ENCODE measurements around the gene GALM.
"Not testable (repeated sequence)": the region's sequence is repeated elsewhere in the genome, so short reads cannot be mapped to it uniquely, and the experiment has no call there.

GALM gene

DNA sequence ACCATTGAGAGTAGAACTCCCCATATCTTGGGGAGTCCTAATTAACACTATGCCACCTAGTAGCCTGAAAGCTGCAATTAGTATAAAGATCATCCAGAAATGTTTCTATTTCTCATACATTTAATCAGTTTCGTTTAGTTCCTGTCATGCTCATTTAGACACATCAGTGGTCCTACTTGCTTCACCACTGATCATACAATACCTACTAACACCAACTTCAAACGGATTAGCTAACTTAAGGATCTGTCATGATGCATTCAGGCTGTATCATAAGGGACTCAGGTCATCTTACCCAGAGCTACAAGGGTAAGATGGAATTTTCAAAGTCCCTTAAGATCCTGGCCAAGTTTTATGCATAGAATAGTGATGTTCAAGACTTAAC lies 78.5 kb downstream of the GALM start:
- no peak for DNase-seq

- DNase-seq = no peak
Observed at GRCh38 chr2:38745267-38745666, 79.4 kb downstream of the GALM start.

- DNase-seq = no peak
Observed at GRCh38 chr2:38747007-38747424, 81.1 kb downstream of the GALM start.

DNA sequence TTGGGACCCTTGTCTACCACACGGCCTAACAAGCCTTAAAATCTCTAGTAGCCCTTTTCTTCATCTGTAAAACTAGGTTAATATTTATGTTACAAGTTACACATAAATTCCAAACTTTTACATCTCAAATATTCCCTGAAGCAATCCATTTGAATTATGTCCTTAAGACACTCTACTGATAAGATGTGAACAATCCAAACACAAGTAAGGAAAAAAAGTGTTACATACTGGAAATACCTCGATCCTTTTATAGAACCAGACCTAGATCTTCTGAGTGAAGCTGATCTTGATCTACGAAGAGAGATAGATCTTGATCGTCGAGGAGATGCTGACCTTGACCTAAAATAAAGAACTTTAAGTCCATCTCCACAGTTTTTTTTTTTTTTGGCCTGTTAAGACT lies 81.9 kb downstream of the GALM start:
- no peak for DNase-seq

DNA sequence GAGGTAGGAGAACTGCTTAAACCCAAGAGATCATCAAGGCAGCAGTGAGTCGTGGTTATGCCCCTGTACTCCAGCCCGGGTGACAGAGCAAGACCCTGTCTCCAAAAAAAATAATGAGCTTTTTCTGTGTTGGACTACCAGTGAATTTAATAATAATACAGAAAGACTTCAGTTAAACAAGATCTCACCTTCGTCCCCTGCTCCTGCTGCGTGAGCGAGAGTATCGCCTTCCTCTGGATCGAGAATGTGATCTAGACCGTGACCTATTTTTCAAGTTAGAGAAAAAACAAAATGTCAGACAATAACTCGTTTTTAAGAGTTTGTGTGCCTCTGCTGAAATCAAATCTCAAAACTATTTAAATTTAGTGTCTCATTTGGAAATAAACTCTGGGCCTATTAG lies 82.5 kb downstream of the GALM start:
- no peak for DNase-seq

- no peak for DNase-seq
Observed at GRCh38 chr2:38748943-38749804, 83.3 kb downstream of the GALM start.

- peak; percentile 42 for DNase-seq
Observed at GRCh38 chr2:38750011-38750890, 84.3 kb downstream of the GALM start.

DNA sequence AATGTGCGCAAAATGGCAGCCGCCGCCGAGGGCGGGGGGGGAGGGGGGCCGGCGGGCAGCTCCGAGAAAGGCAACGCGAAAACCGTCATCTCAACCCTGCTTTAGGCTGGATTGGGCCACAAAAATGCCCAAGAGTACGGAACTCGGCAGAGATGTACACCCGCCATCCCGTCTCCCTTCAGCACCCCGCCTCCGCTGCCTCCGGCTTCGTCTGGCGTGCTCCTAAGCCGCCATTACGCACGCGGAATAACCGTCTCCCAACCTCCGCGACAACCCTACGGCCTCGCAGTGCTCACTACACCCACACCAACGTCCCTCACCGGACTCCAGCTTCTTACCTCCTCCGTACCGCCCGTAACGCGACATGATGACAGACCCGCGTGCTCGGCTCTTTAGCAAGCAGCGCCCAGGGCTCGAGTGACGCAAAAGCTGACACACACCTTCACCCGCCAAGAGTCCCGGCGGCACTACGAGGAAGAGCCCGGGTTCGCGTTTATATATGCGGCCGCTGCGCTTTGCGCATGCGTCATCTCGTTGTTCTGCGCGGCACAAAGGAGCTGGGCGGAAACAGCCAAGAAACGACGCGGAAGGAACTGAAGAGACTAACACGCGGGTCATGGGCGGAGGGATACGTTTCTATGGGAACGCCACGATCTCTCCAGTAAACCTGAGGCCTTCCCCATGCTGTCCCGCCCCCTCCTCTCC lies 85.1 kb downstream of the GALM start, which contains the start of gene SRSF7:
TSS of gene SRSF7 (minus strand) at position 471 of the 705 bp plus-strand sequence. CDS start at position 366, 105 bp downstream.
- DNase-seq = peak; percentile 98

GRCh38 chr2:38751596-38752410 lies 85.9 kb downstream of the GALM start:
- no peak for DNase-seq

DNA sequence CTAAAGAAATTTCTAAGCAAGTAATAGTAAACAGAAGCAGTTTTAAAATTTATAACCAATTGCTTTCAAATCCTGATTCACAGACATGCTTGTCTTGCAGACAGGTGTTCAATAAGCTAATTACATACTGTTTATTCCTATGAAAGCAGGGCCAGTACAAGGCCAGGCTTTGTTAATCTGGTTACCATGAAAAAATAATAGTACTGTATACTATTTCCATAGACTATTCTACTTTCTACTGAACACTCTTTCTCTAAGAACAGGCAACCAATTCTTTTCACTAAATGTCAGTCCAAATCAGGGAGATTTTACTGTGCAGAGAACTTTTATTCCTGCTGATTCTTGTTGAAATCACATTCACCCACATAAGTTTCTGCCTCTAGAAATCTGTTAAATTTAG lies 88.1 kb downstream of the GALM start:
- DNase-seq = no peak

DNA sequence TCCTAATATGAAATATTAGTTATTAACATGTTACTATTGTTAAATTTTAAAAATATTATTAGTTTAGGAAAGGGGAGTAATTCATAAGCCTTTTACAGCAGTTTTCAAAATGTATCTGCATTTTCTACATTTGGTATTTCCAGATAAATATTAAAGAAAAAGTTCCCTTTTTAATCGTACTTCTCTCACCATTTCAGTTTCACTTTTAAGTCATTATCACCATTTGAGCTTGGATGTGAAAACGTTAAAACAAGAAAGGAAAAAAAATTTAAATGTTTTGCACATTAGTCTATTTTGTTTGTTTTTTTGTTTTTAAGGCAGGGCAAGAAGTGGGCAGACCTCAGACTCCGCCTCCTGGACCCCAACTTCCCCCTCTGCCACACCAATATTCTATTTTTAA lies 88.6 kb downstream of the GALM start:
- DNase-seq = no peak

- DNase-seq = not testable (repeated sequence)
Observed at GRCh38 chr2:38755891-38756290, 90.0 kb downstream of the GALM start.

GRCh38 chr2:38763228-38763627 lies 97.3 kb downstream of the GALM start:
- DNase-seq = no peak

- DNase-seq = no peak
Observed at GRCh38 chr2:38763728-38764127, 97.8 kb downstream of the GALM start.

DNA sequence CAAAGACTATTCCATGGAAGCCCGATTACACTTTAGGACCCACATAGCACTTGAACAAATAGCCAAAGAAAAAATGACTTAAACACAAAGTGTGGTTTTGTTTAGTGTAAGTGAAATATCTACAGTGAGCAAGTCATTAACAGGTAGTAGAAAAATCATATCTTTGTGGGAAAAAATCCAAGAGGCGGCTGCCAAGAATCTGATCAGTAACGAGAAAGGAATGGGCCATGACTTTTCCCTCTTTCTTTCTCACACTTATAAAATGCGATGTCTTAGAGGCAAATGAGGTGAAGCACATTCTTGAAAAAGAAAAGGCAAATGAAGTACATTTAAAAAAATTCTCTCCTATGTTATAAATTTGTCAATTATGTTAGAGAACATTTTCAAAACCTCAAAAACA lies 99.2 kb downstream of the GALM start:
- DNase-seq = no peak

DNA sequence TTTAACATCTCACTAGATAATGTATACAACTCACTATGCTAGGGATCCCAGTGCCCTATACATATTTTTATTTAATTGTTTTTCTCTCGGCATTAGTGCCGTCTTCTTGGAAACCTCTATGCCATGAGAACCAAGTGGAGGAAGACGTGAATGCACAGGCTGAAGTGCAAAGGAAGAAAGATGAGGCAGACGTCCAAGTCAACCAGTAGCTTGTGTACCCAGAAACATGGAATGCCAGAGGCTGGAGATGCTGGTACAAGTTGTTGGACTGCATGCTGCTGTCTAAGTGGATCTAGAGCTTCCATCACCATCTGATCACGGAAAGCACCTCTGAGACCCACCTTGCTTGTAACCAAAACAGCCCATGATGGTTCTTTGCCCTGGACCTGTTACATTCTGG lies 99.6 kb downstream of the GALM start:
- DNase-seq = no peak

GRCh38 chr2:38771632-38772031 lies 105.7 kb downstream of the GALM start:
- DNase-seq = no peak

GRCh38 chr2:38775097-38775920 lies 109.4 kb downstream of the GALM start:
- DNase-seq = no peak

DNA sequence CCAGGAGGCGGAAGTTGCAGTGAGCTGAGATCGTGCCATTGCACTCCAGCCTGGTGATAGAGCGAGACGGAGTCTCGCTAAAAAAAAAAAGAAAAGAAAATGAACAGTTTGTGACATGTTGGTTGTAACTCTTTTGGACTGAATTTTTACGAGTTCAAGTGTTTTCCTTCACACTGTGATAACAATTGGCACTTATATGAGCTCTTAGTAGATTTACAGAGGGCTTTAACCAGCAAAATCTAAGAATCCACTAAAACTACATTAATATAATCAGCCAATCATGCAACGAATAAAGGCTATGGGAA lies 110.0 kb downstream of the GALM start:
- DNase-seq = no peak

GRCh38 chr2:38776531-38776930 lies 110.6 kb downstream of the GALM start:
- no peak for DNase-seq

- no peak for DNase-seq
Observed at GRCh38 chr2:38778687-38779082, 112.8 kb downstream of the GALM start.

- DNase-seq = no peak
Observed at GRCh38 chr2:38783586-38783985, 117.7 kb downstream of the GALM start.

All from 8988T (cell line).